HUDEP-2 (cell line): Measurements from ENCODE around the gene TMEM44.

Experiments
- DNase-seq, 76 experiments: peaks; one replicate each; lab custom pipeline; 2025; ENCODE audit not compliant: unreplicated experiment in 76 of 76; lab: John Stamatoyannopoulos, UW

Gene TMEM44

GRCh38 chr3:194633349-194634004, at the start of gene TMEM44:
Gene TMEM44 (minus strand): TSS chr3:194633419. CDS start chr3:194633215, 204 bp downstream.
- peak in 72 of 76 experiments; percentile 22 to 85 (median 66) for DNase-seq

DNA sequence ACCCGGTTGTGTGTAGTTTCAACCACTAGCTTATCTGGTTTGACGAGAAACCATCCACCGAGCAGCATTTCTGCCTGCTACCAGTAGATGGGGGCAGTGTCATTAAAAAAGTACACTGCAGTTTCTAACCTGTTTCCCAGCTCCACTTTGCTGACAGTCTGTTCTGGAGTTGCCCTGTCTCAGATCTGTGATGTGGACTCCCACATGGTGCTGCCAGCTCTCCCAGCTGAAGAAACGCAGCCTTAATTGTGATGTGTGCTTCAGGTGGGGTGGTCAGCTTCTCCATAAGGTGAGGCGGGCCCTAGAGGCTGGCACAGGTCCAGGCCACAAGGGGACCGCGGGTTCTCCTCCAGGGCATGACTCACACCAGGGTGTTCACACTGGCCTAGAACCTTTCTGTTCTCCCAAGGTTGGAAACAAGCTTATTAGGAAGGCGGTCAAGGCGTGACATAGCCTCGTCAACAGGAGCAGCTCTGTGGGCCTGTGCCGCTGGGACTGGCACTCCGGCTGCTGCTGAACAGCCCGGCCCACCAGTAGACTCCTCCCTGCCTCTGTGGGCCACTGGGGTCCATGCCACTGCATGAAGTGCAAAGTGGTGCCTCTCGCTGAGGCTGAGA, 49.6 kb upstream of the TMEM44 start:
- peak in 70 of 76 experiments; percentile 13 to 82 (median 53) for DNase-seq

DNA sequence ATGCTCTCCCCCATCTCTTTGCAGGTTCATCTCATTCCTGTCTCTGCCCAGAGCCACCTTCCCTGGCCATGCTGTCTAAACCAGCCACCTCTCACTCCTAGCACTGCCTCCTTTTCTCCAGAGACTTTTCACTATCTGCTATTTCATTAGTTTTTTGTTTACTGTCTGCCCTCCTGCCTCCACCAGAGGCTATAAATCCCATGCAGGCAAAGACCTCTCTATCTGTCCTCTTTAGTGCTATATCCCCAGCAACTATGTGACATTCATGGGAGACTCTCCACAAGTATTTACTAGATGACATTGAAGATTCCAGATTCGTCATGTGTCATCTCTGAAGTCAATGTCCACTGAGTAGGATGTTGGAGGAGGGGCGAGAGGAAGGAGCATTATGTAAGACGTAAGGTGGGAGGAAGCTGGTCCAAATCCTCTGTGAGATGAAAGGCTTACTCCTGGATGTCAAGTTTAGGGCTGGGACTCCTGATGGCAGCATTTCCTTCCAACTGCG, 49.0 kb upstream of the TMEM44 start:
- DNase-seq = no peak

GRCh38 chr3:194680888-194681615, 47.8 kb upstream of the TMEM44 start:
- DNase-seq = no peak

DNA sequence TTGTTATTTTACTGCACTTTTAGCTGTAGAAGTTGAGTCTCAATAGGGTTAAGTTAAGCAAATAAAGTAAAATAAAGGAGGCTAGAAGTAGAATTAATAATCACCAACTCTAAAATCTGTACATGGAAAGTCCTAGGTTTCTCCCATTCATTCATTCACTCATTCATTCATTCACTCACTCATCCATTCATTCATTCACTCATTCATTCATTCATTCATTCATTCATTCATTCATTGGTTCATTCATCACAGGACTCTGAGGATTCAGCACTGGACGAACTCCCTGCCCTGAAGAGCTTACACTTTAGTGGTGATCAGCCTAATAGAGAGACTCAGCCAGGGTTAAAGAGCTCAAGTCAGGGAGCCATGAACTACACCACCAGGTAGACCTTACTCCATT, 43.3 kb upstream of the TMEM44 start:
- no peak for DNase-seq

DNA sequence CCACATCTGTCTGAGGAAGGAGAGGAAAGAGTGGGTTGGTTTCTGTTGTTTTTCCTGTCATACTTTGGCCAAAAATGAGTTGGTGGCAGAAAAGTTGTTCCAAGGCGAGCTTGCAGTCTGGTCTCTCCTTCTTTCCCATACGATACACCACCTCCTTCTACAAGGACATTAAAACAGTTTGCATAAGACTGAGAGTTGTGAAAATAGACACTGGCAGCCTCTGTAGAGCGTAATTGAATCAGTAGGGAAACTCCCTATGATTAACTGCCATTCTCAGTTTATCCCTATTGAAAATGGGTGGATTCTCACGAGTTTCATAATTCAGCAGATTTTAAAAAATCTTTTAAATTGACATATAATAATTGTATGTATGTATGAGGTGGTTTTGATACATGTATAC, 42.5 kb upstream of the TMEM44 start:
- no peak for DNase-seq

DNA sequence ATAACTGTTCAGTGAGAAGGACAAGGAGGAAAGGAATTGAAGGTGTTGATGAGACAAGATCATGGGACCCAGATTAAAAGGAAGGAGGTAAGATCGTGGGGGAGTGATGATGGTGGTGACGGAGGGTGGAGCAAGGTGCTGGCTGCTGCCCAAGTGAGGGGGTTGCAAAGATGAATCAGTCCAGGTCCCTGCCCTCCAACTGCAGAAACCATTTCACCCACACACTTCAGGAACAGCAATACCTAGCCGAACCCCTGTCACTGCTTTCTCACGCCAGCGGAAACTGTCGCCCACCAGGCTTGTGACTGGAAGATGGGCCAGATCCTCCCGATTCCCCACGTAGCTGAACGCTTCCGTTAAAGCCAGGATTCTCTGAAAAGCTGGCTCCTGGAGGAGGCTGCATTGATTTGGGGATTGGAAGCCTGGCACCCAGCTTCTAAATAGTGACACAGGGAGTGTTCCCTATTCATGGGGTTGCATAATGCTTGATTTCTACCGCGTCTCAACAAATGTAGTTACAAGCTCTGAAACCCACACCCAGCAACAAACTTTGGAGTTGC, 41.9 kb upstream of the TMEM44 start:
- peak in 6 of 76 experiments; percentile 5 to 37 (median 17) for DNase-seq

DNA sequence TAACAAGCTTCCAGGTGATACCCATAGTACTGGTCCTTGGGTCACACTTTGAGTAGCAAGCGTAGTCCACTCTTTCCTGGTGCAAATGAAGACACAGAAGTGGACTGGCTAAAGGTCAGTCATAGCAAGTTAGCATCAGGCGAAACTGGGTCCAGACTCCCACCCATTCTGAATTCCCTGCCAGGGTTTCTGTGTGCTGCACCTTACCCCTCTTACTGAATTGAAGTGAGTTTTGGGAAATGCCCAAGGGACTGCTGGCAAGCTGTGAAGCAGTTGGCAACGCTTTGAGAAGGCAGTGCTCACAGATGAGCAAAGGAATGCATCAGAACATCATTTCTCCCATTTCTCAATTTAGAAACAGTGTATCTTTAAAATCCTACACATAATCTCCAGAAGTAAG, 40.5 kb upstream of the TMEM44 start:
- no peak for DNase-seq

GRCh38 chr3:194672876-194673275, 39.7 kb upstream of the TMEM44 start:
- no peak for DNase-seq

DNA sequence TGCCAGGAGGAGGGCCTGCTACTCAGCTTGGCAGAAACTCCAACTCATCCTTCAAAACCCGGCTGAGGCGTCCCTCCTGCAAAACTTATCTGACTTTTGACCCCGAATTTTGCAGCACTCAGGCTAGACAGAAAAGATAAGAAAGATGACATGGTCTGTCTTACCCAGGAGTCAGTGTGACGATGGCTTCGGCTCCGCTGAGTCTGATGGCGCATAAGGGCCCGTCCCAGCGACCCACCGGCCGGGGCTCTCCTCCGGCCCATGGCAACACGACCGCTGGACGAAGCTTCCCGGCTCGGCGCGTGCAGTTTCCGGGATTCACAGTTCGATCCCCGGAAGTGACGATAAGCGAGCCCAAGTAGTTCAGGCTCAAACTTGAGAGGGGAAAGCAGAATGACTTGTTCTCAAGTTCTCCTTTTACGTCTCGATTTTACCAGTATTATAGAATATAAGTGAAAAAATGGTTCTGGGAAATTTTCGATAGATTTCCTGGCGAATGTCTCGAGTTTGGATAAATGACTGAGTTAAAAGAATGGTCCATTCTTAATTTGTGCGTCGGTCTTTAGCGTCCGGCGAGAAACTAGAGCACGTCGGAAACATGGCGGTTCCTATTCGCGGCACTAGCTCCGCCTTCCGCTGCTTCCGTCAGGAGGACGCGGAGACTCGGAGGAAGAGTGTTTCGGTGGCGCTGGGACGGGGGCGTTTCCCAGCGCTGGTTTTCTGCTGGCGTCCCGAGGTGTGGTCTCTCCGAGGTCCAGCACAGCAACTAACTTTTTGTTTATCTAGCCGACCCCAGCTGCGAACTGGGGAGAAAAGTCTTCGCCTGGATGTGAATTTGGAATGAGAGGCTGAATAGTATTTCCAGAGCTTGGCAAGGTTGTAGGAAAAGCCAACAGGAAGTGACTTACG, 38.9 kb upstream of the TMEM44 start, which contains the start of gene LSG1:
LSG1 (minus strand) TSS at position 292 of the 909 bp plus-strand sequence; CDS start at position 263, 29 bp downstream.
- DNase-seq = peak in 74 of 76 experiments; percentile 19 to 93 (median 85)

GRCh38 chr3:194671511-194671899, 38.3 kb upstream of the TMEM44 start:
- peak in 16 of 76 experiments; percentile 3 to 40 (median 18) for DNase-seq

GRCh38 chr3:194667363-194667762, 34.1 kb upstream of the TMEM44 start:
- DNase-seq = no peak

DNA sequence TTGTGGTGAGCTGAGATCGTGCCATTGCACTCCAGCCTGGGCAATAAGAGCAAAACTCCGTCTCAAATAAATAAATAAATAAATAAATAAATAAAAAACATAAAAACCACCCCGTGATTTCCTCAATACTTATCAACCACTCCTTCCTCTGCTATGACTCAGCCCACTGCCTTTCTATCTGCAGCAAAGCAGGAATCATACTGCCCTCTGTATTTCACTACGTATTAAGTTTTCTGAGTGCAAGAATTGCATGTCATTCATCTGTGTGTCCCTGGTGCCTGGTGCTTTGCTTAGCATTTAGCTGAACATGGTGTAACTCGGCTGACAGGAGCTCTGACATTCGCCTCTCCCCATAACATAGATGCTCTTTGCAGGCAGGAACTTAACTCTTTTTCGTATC, 31.6 kb upstream of the TMEM44 start:
- DNase-seq = peak in 1 of 76 experiments; percentile 7

GRCh38 chr3:194661946-194662345, 28.7 kb upstream of the TMEM44 start:
- no peak for DNase-seq

GRCh38 chr3:194661374-194661773, 28.2 kb upstream of the TMEM44 start:
- DNase-seq = peak in 51 of 76 experiments; percentile 7 to 72 (median 26)

DNA sequence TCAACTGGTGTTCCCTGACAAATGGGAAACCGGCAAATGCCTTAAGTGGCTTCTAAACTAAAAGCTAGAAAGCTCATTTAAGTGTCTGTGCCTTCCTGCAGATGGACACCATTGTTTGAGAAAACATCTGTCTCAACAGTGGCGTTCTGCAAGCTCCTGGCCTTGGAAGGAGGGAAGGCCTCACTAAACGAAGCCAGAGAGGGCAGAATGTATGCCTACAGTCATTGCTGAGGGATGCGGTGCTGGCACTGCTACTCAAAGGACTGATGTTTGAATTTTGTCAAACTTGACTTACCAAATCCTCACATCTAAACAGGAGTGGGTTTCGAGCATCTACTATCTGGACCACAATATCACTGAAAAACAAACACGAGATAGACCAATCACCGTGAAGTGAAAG, 26.6 kb upstream of the TMEM44 start:
- DNase-seq = no peak

- DNase-seq = no peak
These were observed 25.4 kb upstream of the TMEM44 start for GRCh38 chr3:194658477-194659242.

DNA sequence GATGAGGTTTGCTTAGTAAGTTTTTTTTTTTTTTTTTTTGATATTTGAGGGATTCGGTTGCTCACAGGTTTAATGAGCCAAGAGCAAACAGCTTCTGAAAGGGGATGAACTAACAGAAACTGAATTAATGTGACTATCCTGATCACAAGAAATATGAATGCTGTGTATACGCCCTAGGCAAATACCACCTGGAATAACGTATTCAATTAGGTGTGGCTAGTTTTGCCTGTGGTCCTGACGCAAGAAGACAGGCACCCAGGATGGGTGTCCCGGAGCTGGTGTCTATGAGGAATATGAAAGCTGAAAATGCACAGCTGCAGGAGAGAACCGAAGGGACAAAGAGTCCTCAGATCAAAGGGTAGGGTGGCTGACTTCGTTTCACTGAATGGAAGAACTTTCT, 24.2 kb upstream of the TMEM44 start:
- DNase-seq = no peak

DNA sequence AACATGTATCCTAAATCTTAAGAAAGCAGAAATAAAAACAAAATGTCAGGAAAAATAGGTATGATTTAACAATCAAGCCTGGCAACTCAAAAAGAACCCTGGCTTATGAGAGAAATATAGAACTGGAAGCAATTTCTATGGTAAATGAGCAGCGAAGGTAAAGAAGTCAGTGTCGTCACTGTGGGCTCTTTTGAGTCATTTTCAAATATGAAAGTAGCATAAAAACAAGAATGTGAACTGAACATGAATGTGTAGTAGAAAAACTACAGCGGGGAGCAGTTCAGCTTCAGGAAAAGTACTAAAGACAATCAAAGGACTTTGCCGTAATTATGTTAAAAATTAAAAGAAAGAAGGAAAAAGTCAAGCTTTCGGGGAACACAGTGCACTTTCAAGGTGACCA, 21.2 kb upstream of the TMEM44 start:
- DNase-seq = no peak
